KMS-11 (cell line): Measurements from ENCODE around the gene DLGAP1.

Experiments
- H2AFZ ChIP-seq: fragments of 200-600 bp; sonication (generic); 2 replicates; pipeline ENCODE4 v1.6.1; 2016; ENCODE audit warnings: antibody characterized with exemption, mixed run types, low read depth
- H3K27ac ChIP-seq: fragments of 200-600 bp; sonication (generic); 2 replicates; pipeline ENCODE4 v1.6.1; 2016; ENCODE audit warnings: mild to moderate bottlenecking, mixed run types
- H3K27me3 ChIP-seq: fragments of 200-600 bp; sonication (generic); 2 replicates; pipeline ENCODE4 v1.6.1; 2017; ENCODE audit warnings: mild to moderate bottlenecking, low read depth, mixed run types, moderate library complexity; ENCODE audit not compliant: insufficient read depth
- H3K36me3 ChIP-seq: fragments of 200-600 bp; sonication (generic); 2 replicates; pipeline ENCODE4 v1.6.1; 2017; ENCODE audit warnings: mild to moderate bottlenecking, mixed run types; ENCODE audit not compliant: insufficient read depth
- H3K4me1 ChIP-seq: fragments of 200-600 bp; sonication (generic); 2 replicates; pipeline ENCODE4 v1.6.1; 2016; ENCODE audit warnings: mild to moderate bottlenecking, low read depth, mixed run types; ENCODE audit not compliant: poor library complexity, severe bottlenecking
- H3K4me2 ChIP-seq: fragments of 200-600 bp; sonication (generic); 2 replicates; pipeline ENCODE4 v1.7.0; 2016; ENCODE audit warnings: mild to moderate bottlenecking, mixed run types
- H3K4me3 ChIP-seq: fragments of 200-600 bp; sonication (generic); IDR thresholded peaks from 2 replicates; pipeline ENCODE4 v1.6.1; 2017; ENCODE audit warnings: low read depth, low read length, mixed read lengths; ENCODE audit not compliant: insufficient read depth
- H3K79me2 ChIP-seq: fragments of 200-600 bp; sonication (generic); 2 replicates; pipeline ENCODE4 v1.6.1; 2016; ENCODE audit warnings: low read depth, mixed run types; ENCODE audit not compliant: insufficient read depth
- H3K9ac ChIP-seq: fragments of 200-600 bp; sonication (generic); 2 replicates; pipeline ENCODE4 v1.6.1; 2016; ENCODE audit warnings: mild to moderate bottlenecking, mixed run types
- H4K20me1 ChIP-seq: fragments of 200-600 bp; sonication (generic); 2 replicates; pipeline ENCODE4 v1.6.1; 2016; ENCODE audit warnings: mild to moderate bottlenecking, mixed run types; ENCODE audit not compliant: insufficient read depth
- TF ChIP-seq, protein P1 (sequence below): fragments of 200-600 bp; sonication (generic); conservative IDR thresholded peaks from 2 replicates; pipeline ENCODE4 v1.6.1; 2017; ENCODE audit warnings: low read depth, mild to moderate bottlenecking, antibody characterized with exemption, low read length, moderate library complexity, mixed read lengths

DLGAP1 gene

DNA sequence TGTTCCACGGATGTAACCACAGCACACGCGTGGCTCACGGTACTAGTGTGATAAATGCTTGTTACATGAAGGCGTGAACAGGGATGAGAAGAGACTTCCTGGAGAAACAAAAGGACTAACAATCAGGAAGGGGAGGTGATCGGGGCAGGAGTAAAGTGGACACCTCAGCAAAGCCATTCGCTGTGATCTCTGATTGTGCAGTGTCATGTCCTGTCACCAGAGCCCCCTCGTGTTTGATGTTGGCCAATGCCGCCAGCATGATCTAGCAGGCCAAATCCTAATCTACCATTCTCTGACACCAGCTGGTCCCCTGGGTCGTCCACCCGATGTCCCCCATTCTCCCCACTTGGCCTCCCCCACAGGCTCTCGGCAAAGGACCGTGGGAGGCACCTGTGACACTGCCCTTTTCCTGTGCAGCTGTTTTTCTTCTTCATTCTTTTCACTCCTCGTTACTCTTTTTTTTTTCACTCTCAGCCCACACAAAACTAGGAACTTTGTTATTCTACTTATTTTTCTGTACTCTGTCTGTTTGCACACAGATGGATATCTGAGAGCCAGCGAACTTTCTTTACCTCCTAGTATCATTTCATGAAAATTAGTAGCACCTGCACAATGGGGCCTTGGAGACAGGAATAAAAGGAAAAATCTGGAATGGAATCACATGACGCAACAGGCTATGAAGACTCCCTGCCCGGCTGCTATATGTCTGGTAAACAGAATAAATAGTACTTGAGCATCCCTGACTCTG lies 858.3 kb downstream of the DLGAP1 start:
- TF ChIP-seq, protein P1, sequence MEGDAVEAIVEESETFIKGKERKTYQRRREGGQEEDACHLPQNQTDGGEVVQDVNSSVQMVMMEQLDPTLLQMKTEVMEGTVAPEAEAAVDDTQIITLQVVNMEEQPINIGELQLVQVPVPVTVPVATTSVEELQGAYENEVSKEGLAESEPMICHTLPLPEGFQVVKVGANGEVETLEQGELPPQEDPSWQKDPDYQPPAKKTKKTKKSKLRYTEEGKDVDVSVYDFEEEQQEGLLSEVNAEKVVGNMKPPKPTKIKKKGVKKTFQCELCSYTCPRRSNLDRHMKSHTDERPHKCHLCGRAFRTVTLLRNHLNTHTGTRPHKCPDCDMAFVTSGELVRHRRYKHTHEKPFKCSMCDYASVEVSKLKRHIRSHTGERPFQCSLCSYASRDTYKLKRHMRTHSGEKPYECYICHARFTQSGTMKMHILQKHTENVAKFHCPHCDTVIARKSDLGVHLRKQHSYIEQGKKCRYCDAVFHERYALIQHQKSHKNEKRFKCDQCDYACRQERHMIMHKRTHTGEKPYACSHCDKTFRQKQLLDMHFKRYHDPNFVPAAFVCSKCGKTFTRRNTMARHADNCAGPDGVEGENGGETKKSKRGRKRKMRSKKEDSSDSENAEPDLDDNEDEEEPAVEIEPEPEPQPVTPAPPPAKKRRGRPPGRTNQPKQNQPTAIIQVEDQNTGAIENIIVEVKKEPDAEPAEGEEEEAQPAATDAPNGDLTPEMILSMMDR: no peak
- Histone ChIP-seq H3K27ac (no peak overlapping the region), H3K4me3 (no peak overlapping the region), H3K79me2 (no peaks in the 10 kb centered on the region), H3K4me1 (peaks cover 27% of the 10 kb centered on the region), H3K36me3 (no peaks in the 10 kb centered on the region), H2AFZ (no peak overlapping the region), H4K20me1 (no peaks in the 10 kb centered on the region), H3K27me3 (no peaks in the 10 kb centered on the region), H3K9ac (no peak overlapping the region), H3K4me2 (no peak overlapping the region)

DNA sequence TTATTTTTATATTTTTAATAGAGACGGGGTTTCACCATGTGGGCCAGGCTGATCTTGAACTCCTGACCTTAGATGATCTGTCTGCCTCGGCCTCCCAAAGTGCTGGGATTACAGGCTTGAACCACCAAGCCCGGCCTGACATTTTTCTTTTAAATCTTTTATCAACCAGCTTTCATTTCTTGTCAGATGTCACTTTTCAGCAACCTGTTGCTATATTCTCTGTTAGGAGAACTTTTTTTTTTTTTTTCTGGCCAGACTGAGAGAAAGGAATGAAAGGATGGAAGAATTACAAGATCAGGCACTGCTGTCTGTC lies 858.8 kb downstream of the DLGAP1 start:
- H3K4me3 ChIP-seq: no peak overlapping the region
- TF ChIP-seq, protein P1: no peak
- H3K9ac ChIP-seq: no peak overlapping the region
- peaks cover 27% of the 10 kb centered on the region for H3K4me1 ChIP-seq
- no peaks in the 10 kb centered on the region for H4K20me1 ChIP-seq
- H2AFZ ChIP-seq: no peak overlapping the region
- H3K36me3 ChIP-seq: no peaks in the 10 kb centered on the region
- no peaks in the 10 kb centered on the region for H3K27me3 ChIP-seq
- H3K4me2 ChIP-seq: no peak overlapping the region
- no peaks in the 10 kb centered on the region for H3K79me2 ChIP-seq
- no peak overlapping the region for H3K27ac ChIP-seq

DNA sequence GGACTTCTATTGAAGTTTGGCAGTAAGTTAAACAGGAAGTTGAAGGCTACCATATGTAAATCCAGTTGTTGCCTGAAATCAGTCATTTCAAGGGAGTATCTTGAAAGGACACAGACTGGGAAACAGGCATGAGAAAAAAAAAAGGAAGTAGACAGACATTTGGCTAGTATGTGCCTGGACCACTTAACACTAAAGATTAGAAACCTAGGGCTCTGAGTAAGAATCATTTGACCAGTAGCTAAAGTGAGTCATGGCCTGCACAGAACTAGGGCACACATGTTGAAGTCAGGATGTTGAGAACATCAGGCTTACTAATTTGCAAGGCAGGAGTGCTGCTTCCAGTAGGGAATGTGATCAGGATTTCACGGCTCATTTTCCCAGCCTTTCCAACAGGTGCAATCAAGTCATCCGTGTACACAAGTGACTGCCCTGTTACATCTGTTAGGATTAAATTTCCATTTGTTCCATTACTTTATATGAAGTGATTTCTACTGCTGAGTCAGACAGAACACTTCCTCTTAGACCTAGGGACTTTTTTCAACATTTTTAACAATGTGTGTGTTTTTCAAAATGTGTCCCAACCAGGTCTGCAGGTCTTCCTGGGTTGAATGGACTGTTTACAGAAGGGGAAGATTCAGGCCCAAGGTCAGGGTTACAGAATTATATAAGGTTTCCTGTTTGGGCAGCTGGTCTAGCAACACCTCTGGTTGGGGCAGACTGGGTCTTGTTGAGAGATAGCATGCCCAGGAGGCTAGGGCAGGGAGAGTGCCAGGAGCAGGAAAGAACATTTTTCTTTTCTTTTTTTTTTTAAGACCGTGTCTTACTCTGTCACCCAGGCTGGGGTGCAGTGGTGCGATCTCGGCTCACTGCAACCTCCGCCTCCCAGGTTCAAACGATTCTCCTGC lies 859.5 kb downstream of the DLGAP1 start:
- Histone ChIP-seq H3K4me2 (peak overlapping the region; percentile 82), H3K9ac (no peak overlapping the region), H3K4me1 (peaks cover 27% of the 10 kb centered on the region), H3K27me3 (no peaks in the 10 kb centered on the region), H4K20me1 (no peaks in the 10 kb centered on the region), H3K79me2 (no peaks in the 10 kb centered on the region), H3K36me3 (no peaks in the 10 kb centered on the region), H3K4me3 (no peak overlapping the region), H3K27ac (no peak overlapping the region), H2AFZ (no peak overlapping the region)
- TF ChIP-seq, protein P1: no peak

DNA sequence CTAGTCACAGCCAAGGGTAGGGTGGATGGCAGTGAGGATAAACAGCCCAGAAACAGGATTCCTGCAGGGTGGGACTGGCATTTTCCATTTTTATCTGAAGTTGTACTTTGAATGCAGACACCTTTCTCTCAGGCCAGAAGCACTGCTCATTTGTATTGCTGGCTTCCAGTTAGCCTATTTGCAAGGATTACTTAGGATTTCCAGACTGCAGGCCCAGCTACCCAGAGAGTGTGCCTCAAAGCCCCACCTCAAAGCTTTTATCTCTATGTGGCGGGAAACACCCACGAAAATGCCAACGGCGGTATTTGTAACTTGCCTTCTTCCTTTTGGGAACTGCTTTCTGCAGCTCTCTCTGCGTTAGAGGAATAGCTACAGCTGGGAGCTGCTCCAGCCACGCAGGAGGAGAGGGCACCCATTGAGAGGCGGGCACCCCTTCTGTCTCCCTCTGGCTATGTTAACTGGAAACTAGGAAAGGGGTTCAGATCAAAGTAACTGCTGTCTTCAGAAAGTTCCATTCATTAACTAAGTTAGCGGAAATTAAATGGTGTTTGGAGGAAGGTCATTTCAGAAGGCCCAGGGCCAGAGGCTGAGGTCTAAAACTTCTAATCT lies 860.2 kb downstream of the DLGAP1 start:
- H3K27ac ChIP-seq: peak overlapping the region; percentile 78
- H2AFZ ChIP-seq: peak overlapping the region; percentile 83

More for the DNA sequence above, 860.2 kb downstream of the DLGAP1 start:
- peaks cover 27% of the 10 kb centered on the region for H3K4me1 ChIP-seq
- TF ChIP-seq, protein P1: no peak
- no peaks in the 10 kb centered on the region for H4K20me1 ChIP-seq
- H3K36me3 ChIP-seq: no peaks in the 10 kb centered on the region
- no peak overlapping the region for H3K4me3 ChIP-seq
- no peaks in the 10 kb centered on the region for H3K79me2 ChIP-seq
- H3K27me3 ChIP-seq: no peaks in the 10 kb centered on the region
- H3K4me2 ChIP-seq: peak overlapping the region; percentile 82
- peak overlapping the region; percentile 50 for H3K9ac ChIP-seq
